Keratinocyte (primary cell): ENCODE data around the gene VPS13D.

Source experiments
- CTCF ChIP-seq, 3 experiments: IDR thresholded peaks in 1 of 3; conservative IDR thresholded peaks in 1 of 3; optimal IDR thresholded peaks in 1 of 3; 2 replicates in 2 of 3; 3 replicates in 1 of 3; pipeline versions ENCODE3 to v1.5.1; 2011; ENCODE audit warnings: low read length in 3 of 3, mild to moderate bottlenecking in 3 of 3, moderate library complexity in 2 of 3, control low read depth in 1 of 3, inconsistent platforms in 1 of 3; ENCODE audit not compliant: insufficient read depth in 2 of 3; ENCODE audit errors: extremely low read depth in 1 of 3
- EZH2 ChIP-seq: IDR thresholded peaks from one replicate; pipeline ENCODE4 v1.6.1; 2012; ENCODE audit warnings: inconsistent platforms, mild to moderate bottlenecking, low read length, moderate library complexity

- no peak for TF ChIP-seq EZH2
- no peak for TF ChIP-seq CTCF (optimal IDR thresholded peaks at IDR 0.05 in 1 of 3, IDR thresholded peaks at IDR 0.05 in 1 of 3, conservative IDR thresholded peaks at IDR 0.05 in 1 of 3; ENCODE audit: extremely low read depth in 1 of 3, insufficient read depth in 2 of 3, low read length in 3 of 3)
Measured at GRCh38 chr1:12495725-12496124, 265.9 kb downstream of the VPS13D start.
